Subcutaneous adipose tissue (tissue), 4 donors: ENCODE results near the gene LLGL2. TPM values are rescaled to one million over a fixed set of nuclear protein-coding genes. Genes with fewer than 3 reads are reported as not detected.

ENCODE experiments used
- CTCF ChIP-seq: fragments of 450-650 bp; IDR thresholded peaks from one replicate; pipeline ENCODE4 v1.5.1; 2016; ENCODE audit warnings: low read depth, mild to moderate bottlenecking, control low read depth, antibody characterized with exemption, moderate library complexity
- total RNA-seq, 4 donors: library from RNA; depleted of rRNA; stranded (reverse); fragments of >200 nt; gene quantifications; one replicate each; pipeline ENCODE4 v1.1.0, GENCODE V29; 2016

Gene LLGL2
- total RNA-seq, 4 donors from 2014 or later = 2.0 to 7.3 (median 3.5) TPM

- no peak for TF ChIP-seq CTCF
Observed at GRCh38 chr17:75530837-75531720, 5.6 kb downstream of the LLGL2 start.

- TF ChIP-seq CTCF = no peak
Observed at GRCh38 chr17:75531721-75532072, 6.2 kb downstream of the LLGL2 start.

DNA sequence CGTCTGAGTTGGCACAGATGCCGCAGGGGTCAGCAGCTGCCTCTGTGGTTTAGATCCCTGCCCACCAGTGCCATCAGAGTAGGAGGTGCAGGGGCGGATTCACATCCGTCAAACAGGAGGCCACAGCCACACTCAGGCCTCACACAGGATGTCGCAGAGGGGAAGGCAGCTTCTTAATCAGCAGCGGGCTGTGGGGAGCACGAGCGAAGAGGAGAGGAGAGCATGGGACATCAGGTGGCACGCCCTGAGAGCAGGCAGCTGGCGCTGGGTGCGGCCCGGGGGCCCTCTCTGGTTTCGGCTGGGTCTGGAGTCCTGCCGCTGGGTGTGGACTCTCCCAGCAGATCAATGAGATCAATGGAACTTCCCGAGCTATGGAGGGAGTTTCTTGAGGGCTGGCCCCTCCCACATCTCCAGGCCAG is 9.6 kb downstream of the LLGL2 start:
- TF ChIP-seq CTCF = no peak

- no peak for TF ChIP-seq CTCF
Observed at GRCh38 chr17:75535871-75536270, 10.4 kb downstream of the LLGL2 start.

- TF ChIP-seq CTCF = no peak
Observed at GRCh38 chr17:75536366-75536765, 10.9 kb downstream of the LLGL2 start.

DNA sequence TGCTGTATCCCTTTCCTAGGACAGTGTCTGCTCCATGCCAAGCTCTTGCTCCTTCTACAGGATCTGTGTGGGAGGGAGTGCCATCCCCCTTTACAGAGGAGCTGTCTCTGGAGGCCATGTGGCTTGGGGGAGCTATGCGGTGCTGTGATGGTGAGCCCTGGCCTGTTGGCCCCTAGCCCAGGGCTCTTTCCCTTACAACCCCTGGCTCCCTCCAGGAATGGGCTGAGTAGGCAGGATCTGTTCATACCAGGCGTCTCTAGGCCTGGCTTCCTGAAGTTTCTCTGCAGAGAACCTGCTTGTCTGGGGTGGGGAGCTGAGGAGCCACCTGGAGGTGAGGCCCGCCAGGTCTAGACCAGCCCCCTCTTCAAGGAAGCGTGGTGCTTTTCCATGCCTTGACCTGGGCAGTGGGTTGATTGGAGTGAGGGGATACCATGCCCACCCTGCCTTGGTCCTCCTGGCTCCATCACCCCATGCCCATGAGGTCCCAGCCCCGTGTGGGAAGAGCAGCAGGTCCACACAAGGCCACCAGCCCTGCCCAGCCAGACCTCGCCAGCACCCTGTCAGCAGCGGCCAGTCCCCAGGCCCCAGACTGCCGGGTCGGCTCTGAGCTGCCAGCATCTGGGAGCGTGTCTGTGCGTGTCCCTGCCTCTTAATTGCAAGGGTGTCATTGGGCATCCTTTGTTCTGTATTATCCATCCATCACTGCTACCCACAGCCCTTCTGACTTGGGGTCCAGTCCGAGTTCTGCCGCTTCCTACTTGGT is 14.7 kb downstream of the LLGL2 start:
- no peak for TF ChIP-seq CTCF

GRCh38 chr17:75540923-75541503 is 15.5 kb downstream of the LLGL2 start:
- no peak for TF ChIP-seq CTCF
